ENCODE measurements around the gene NOTCH3.
A peak's percentile ranks its signal among the peaks of the same experiment; 100 is the strongest.

NOTCH3 gene

GRCh38 chr19:15177269-15178116 lies 23.3 kb downstream of the NOTCH3 start:
- peak; percentile 71 to 75 for DNase-seq (ENCODE audit: low read depth in 2 of 2)
- no peak overlapping the region for H3K4me3 ChIP-seq (replicated peaks in 1 of 2; ENCODE audit: low read depth in 2 of 2, low read length in 2 of 2)
- TF ChIP-seq CTCF (IDR thresholded peaks at IDR 0.05; ENCODE audit: low read depth, low read length): peak; percentile 77

DNA sequence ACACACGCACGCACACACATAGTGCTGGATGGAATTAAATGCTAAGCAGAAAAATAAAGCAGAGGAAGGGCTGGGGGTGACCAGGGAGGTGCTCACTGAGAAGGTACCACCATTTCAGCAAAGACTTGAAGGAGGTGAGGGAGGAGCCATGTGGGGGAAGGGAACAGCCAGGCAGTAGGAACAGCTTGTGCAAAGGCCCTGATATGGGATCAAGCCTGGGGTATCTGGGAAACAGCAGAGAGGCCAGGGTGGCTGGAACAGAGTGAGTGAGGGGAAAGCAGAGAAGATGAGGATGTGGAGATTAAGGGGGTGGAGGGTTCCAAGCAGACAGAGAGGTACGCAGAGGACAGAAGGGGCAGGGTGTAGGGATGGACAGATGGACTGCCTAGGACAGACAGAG lies 25.2 kb downstream of the NOTCH3 start:
- no peak for TF ChIP-seq CTCF (IDR thresholded peaks at IDR 0.05; ENCODE audit: low read depth, low read length)
- H3K4me3 ChIP-seq (replicated peaks in 1 of 2; ENCODE audit: low read depth in 2 of 2, low read length in 2 of 2): no peak overlapping the region
- DNase-seq (ENCODE audit: low read depth in 2 of 2): no peak

- peak in 1 of 2 donors; percentile 38 for DNase-seq (ENCODE audit: low read depth in 2 of 2)
- peak; percentile 19 for TF ChIP-seq CTCF (IDR thresholded peaks at IDR 0.05; ENCODE audit: low read depth, low read length)
- no peak overlapping the region for H3K4me3 ChIP-seq (replicated peaks in 1 of 2; ENCODE audit: low read depth in 2 of 2, low read length in 2 of 2)
Observed at GRCh38 chr19:15173746-15174404, 26.9 kb downstream of the NOTCH3 start.

DNA sequence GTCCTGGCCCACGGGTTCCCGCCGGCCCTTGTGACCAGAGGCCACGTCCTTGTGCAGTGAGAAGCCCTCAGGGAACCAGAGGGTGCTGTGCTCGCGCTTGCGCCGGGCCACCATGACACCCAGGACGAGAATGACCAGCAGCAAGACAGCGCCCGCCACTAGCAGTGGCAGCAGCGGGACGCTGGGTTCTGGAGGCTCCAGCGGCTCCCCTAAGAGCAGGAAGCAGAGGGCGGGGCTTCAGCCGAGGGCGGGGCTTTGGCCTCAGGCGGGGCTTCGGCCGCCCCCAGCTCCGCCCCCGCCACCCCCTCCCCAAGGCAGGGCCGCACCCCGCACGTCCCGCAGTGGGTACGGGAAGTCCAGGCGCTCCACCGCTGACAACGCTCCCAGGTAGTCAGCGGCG lies 30.4 kb downstream of the NOTCH3 start:
- H3K4me3 ChIP-seq (replicated peaks in 1 of 2; ENCODE audit: low read depth in 2 of 2, low read length in 2 of 2): no peak overlapping the region
- TF ChIP-seq CTCF (IDR thresholded peaks at IDR 0.05; ENCODE audit: low read depth, low read length): no peak
- DNase-seq (ENCODE audit: low read depth in 2 of 2): no peak

- no peak overlapping the region for H3K4me3 ChIP-seq (replicated peaks in 1 of 2; ENCODE audit: low read depth in 2 of 2, low read length in 2 of 2)
- TF ChIP-seq CTCF (IDR thresholded peaks at IDR 0.05; ENCODE audit: low read depth, low read length): no peak
- no peak for DNase-seq (ENCODE audit: low read depth in 2 of 2)
Observed at GRCh38 chr19:15169541-15170285, 31.1 kb downstream of the NOTCH3 start.

DNA sequence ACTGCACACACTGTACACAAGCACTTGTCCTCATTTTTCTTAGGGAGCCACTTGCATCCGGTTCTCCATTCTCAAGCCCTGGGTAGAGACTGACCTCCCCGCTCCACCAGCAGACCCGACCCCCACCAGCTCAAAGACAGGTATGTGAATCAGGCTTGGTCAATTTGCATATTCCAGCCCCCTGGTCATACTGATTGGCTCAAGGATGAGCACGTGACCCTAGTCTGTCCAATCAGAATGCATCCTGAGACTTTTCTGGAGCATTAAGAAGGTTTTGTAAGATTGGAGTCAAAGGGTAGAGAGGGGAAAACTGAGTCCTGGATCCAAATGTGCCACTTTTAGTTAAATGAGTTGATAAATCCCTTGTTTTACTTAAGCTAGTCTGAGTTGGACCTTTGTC lies 34.1 kb downstream of the NOTCH3 start:
- DNase-seq (ENCODE audit: low read depth in 2 of 2): peak in 1 of 2 donors; percentile 37
- no peak for TF ChIP-seq CTCF (IDR thresholded peaks at IDR 0.05; ENCODE audit: low read depth, low read length)
- no peak overlapping the region for H3K4me3 ChIP-seq (replicated peaks in 1 of 2; ENCODE audit: low read depth in 2 of 2, low read length in 2 of 2)

Measured in cardiac fibroblast (primary cell).